ENCODE measurements around the gene SMG6.
"Not testable (repeated sequence)": the region's sequence is repeated elsewhere in the genome, so short reads cannot be mapped to it uniquely, and the experiment has no call there.

DNA sequence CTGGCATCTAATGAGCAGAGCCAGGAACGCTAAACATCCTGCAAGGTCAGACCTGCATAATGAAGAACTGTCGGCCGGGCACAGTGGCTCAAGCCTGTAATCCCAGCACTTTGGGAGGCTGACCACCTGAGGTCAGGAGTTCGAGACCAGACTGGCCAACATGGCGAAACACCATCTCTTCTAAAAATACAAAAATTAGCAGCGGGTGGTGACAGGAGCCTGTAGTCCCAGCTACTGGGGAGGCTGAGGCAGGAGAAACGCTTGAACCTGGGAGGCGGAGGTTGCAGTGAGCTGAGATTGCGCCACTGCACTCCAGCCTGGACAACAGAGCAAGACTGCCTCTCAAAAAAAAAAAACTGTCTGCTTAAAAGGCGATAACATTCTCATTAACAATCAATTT is 38.4 kb downstream of the SMG6 start:
- TF ChIP-seq, protein P1, sequence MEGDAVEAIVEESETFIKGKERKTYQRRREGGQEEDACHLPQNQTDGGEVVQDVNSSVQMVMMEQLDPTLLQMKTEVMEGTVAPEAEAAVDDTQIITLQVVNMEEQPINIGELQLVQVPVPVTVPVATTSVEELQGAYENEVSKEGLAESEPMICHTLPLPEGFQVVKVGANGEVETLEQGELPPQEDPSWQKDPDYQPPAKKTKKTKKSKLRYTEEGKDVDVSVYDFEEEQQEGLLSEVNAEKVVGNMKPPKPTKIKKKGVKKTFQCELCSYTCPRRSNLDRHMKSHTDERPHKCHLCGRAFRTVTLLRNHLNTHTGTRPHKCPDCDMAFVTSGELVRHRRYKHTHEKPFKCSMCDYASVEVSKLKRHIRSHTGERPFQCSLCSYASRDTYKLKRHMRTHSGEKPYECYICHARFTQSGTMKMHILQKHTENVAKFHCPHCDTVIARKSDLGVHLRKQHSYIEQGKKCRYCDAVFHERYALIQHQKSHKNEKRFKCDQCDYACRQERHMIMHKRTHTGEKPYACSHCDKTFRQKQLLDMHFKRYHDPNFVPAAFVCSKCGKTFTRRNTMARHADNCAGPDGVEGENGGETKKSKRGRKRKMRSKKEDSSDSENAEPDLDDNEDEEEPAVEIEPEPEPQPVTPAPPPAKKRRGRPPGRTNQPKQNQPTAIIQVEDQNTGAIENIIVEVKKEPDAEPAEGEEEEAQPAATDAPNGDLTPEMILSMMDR (IDR thresholded peaks at IDR 0.05) = not testable (repeated sequence)
- TF ChIP-seq EZH2 (IDR thresholded peaks at IDR 0.05; ENCODE audit: borderline replicate concordance, insufficient read depth, low read depth, low read length, poor library complexity, severe bottlenecking) = not testable (repeated sequence)

Measured in B cell (primary cell).